ENCODE measurements around the gene NT5DC2.

Gene NT5DC2

GRCh38 chr3:52524752-52525679 is 8.6 kb downstream of the NT5DC2 start:
- no peak for DNase-seq

- DNase-seq, result no peak
These were observed 9.4 kb downstream of the NT5DC2 start for GRCh38 chr3:52524258-52524751.

- no peak for DNase-seq
These were observed 10.0 kb downstream of the NT5DC2 start for GRCh38 chr3:52523386-52524257.

GRCh38 chr3:52522651-52523251 is 10.9 kb downstream of the NT5DC2 start:
- DNase-seq, result no peak

- DNase-seq, result no peak
These were observed 11.6 kb downstream of the NT5DC2 start for GRCh38 chr3:52521881-52522650.

- no peak for DNase-seq
These were observed 12.2 kb downstream of the NT5DC2 start for GRCh38 chr3:52521488-52521824.

GRCh38 chr3:52520716-52521487 is 12.8 kb downstream of the NT5DC2 start:
- no peak for DNase-seq

- no peak for DNase-seq
These were observed 13.5 kb downstream of the NT5DC2 start for GRCh38 chr3:52520141-52520667.

GRCh38 chr3:52519445-52520140 is 14.1 kb downstream of the NT5DC2 start:
- DNase-seq, result no peak

- no peak for DNase-seq
These were observed 14.8 kb downstream of the NT5DC2 start for GRCh38 chr3:52518723-52519444.

GRCh38 chr3:52517796-52518722 is 15.6 kb downstream of the NT5DC2 start:
- DNase-seq, result no peak

- no peak for DNase-seq
These were observed 17.0 kb downstream of the NT5DC2 start for GRCh38 chr3:52516509-52517195.

GRCh38 chr3:52515192-52515591 is 18.5 kb downstream of the NT5DC2 start:
- DNase-seq, result no peak

GRCh38 chr3:52514576-52514975 is 19.1 kb downstream of the NT5DC2 start:
- DNase-seq, result no peak

GRCh38 chr3:52513281-52513680 is 20.4 kb downstream of the NT5DC2 start:
- no peak for DNase-seq

GRCh38 chr3:52512727-52513126 is 20.9 kb downstream of the NT5DC2 start:
- no peak for DNase-seq

- DNase-seq, result no peak
These were observed 21.6 kb downstream of the NT5DC2 start for GRCh38 chr3:52512105-52512504.

GRCh38 chr3:52511509-52511908 is 22.1 kb downstream of the NT5DC2 start:
- DNase-seq, result no peak

Data from NCI-H1930 (cell line).